HepG2 (cell line): ENCODE results near the gene OR2H1. TPM values are rescaled to one million over a fixed set of nuclear protein-coding genes. Genes with fewer than 3 reads are reported as not detected.

Experiments used
- ATAC-seq: fragments of 200-7000 bp; cut with Tn5 transposase; 3 replicates; pipeline ENCODE4 v1.9.1; 2020; ENCODE audit warnings: mild to moderate bottlenecking, moderate library complexity
- BruUV-seq: library from RNA; stranded (reverse); fragments of 400-500 nt; replicated peaks from 2 replicates; lab custom pipeline; 2021; lab: Mats Ljungman, UMichigan
- CTCF ChIA-PET: fragments of 300-600 bp; formaldehyde crosslinking; extraction: SDS; loops from one replicate; lab custom pipeline; 2021; ENCODE audit warnings: low total read pairs, inconsistent platforms, low intra/inter-chr PET ratio; lab: Yijun Ruan, JAX
- POLR2A ChIA-PET: fragments of 350-600 bp; sonication (Branson Sonifier 250); formaldehyde crosslinking; loops from one replicate; lab custom pipeline; 2020; ENCODE audit warnings: antibody characterized with exemption, inconsistent platforms; lab: Yijun Ruan, JAX
- DNase-seq: peaks from one replicate; pipeline ENCODE4 v3.0.0-alpha.2; 2015; ENCODE audit warnings: low spot score
- FAIRE-seq: peaks from 3 replicates; lab custom pipeline; 2011; peaks lifted over from hg19 to GRCh38; lab: Jason Lieb, UNC
- H2AFZ ChIP-seq: one replicate; pipeline ENCODE4 v1.6.1; 2011; ENCODE audit warnings: low read length, inconsistent platforms
- H3K27ac ChIP-seq: fragments of 300-600 bp; 3 replicates; pipeline ENCODE4 v1.8.0; 2011; ENCODE audit warnings: mixed run types, mild to moderate bottlenecking, mixed read lengths, low read length, inconsistent platforms; ENCODE audit not compliant: insufficient read depth; ENCODE audit errors: extremely low read length
- H3K27me3 ChIP-seq, 2 experiments: fragments of 200-600 bp in 1 of 2; 2 replicates in 1 of 2; 3 replicates in 1 of 2; pipeline versions ENCODE4 v1.6.0 to v1.8.0; 2011; ENCODE audit warnings: low read length in 2 of 2, mild to moderate bottlenecking in 2 of 2, moderate library complexity in 2 of 2, inconsistent platforms in 1 of 2; ENCODE audit not compliant: insufficient read depth in 2 of 2, control insufficient read depth in 1 of 2
- H3K36me3 ChIP-seq, 2 experiments: fragments of 200-600 bp in 1 of 2; replicated peaks in 1 of 2; 2 replicates in 1 of 2; 3 replicates in 1 of 2; pipeline versions ENCODE4 v1.5.1 to v1.8.0; 2011; ENCODE audit warnings: low read length in 2 of 2, inconsistent platforms in 1 of 2; ENCODE audit not compliant: insufficient read depth in 2 of 2, control insufficient read depth in 1 of 2
- H3K4me1 ChIP-seq: 2 replicates; pipeline ENCODE4 v1.5.1; 2012; ENCODE audit warnings: low read length, inconsistent platforms; ENCODE audit not compliant: insufficient read depth
- H3K4me2 ChIP-seq: 2 replicates; pipeline ENCODE4 v1.6.0; 2011; ENCODE audit warnings: low read depth, low read length, inconsistent platforms
- H3K4me3 ChIP-seq, 3 experiments: fragments of 200-600 bp in 1 of 3; sonication (generic), shearing (Covaris generic) in 1 of 3; replicated peaks in 1 of 3; 2 replicates each; pipeline ENCODE4 v1.5.1; 2011 to 2016; ENCODE audit warnings: low read length in 3 of 3, inconsistent platforms in 2 of 3, low read depth in 2 of 3, mild to moderate bottlenecking in 2 of 3, control low read depth in 1 of 3, mixed read lengths in 1 of 3; ENCODE audit not compliant: insufficient read depth in 1 of 3
- H3K79me2 ChIP-seq: one replicate; pipeline ENCODE4 v1.6.1; 2011; ENCODE audit warnings: low read length, inconsistent platforms; ENCODE audit not compliant: insufficient read depth
- H3K9ac ChIP-seq: 2 replicates; pipeline ENCODE4 v1.6.0; 2011; ENCODE audit warnings: mild to moderate bottlenecking, low read depth, low read length, inconsistent platforms; ENCODE audit not compliant: insufficient read depth
- H3K9me3 ChIP-seq: 2 replicates; pipeline ENCODE4 v1.5.1; 2012; ENCODE audit warnings: mild to moderate bottlenecking, low read length
- H4K20me1 ChIP-seq: 2 replicates; pipeline ENCODE4 v1.6.0; 2011; ENCODE audit warnings: inconsistent platforms, mild to moderate bottlenecking, low read length, moderate library complexity; ENCODE audit not compliant: insufficient read depth
- MED1 ChIP-seq: sonication (generic); formaldehyde crosslinking; IDR thresholded peaks from 2 replicates; pipeline ENCODE4 v1.4.0; 2020; ENCODE audit warnings: missing genetic modification reagents
- TAF15 ChIP-seq: fragments of 200-400 bp; formaldehyde crosslinking; IDR thresholded peaks from one replicate; pipeline ENCODE4 v1.6.1; 2018; ENCODE audit warnings: mild to moderate bottlenecking, low read depth, low read length; ENCODE audit not compliant: poor library complexity, severe bottlenecking
- ZNF256 ChIP-seq: sonication (generic); formaldehyde crosslinking; conservative IDR thresholded peaks from 2 replicates; pipeline ENCODE4 v1.4.0; 2020; ENCODE audit warnings: missing genetic modification reagents
- ZNF263 ChIP-seq: sonication (generic); formaldehyde crosslinking; IDR thresholded peaks from 2 replicates; pipeline ENCODE4 v1.4.0; 2020; ENCODE audit warnings: missing genetic modification reagents
- ZNF792 ChIP-seq: IDR thresholded peaks from 2 replicates; pipeline ENCODE4 v1.6.1; 2016
- WGBS: methylation state at CpG from one replicate; pipeline ENCODE4 v1.1.6; 2017; ENCODE audit warnings: low lambda C conversion rate; 5-methylcytosine and 5-hydroxymethylcytosine counted together
- in situ Hi-C: cut with HindIII; loops from 2 replicates; pipeline ENCODE4 v1.10.0; 2017; ENCODE audit warnings: low pct_unique_long_range_greater_than_20kb; ENCODE audit not compliant: extremely low pct_ligation_motif_present
- intact Hi-C: fragments of 100-400 bp; cut with micrococcal nuclease; formaldehyde crosslinking; loops from one replicate; pipeline ENCODE4 v1.10.0; 2022; ENCODE audit not compliant: unreplicated experiment
- polyA plus RNA-seq, 8 experiments: library from polyadenylated mRNA; depleted of rRNA in 3 of 8; stranded (reverse) in 7 of 8; unstranded in 1 of 8; fragments of >200 nt; fragmentation: Illumina TruSeq in 4 of 8; extraction: Trizol in 4 of 8; gene quantifications; 2 replicates each; pipeline versions ENCODE4 v1.2.1 to v1.2.3, GENCODE V29; 2011 to 2016; ENCODE audit warnings: low read depth in 4 of 8, missing spikeins in 1 of 8, mixed read lengths in 1 of 8; ENCODE audit not compliant: insufficient read depth in 1 of 8
- total RNA-seq, 5 experiments: library from RNA; depleted of rRNA; stranded (reverse); fragments of >200 nt; fragmentation: Illumina TruSeq; extraction: Trizol; gene quantifications; 2 replicates each; pipeline ENCODE4 v1.2.3, GENCODE V29; 2016; ENCODE audit warnings: low read depth in 1 of 5
- TF ChIP-seq, protein P1 (sequence below): sonication (generic); formaldehyde crosslinking; IDR thresholded peaks from 2 replicates; pipeline ENCODE4 v1.4.0; 2020; ENCODE audit warnings: missing genetic modification reagents, borderline replicate concordance

The OR2H1 gene
- total and polyA plus RNA-seq, 2 of the 13 experiments (the other 11 are each of a cell fraction or from before 2014, with no cell fraction given): 0.15 TPM; not detected in 1

DNA sequence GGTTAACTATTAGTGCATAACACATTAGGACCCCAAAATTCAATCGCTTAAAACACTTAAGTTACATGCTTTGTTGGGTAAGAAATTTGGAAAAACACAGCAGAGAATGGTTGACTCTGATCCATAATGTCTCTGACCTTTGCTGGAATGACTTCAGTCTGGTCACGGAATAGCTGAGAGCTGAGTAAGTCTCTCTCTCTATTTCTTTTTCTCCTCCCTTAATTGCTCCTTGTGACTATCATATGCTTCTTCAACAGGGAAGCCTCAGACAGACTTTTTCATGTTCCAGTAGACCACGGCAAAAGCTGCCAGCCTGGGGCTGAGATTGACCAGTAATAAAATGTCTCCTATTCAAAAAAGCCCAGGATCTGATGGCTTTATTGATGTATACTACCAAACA is 37.4 kb upstream of the OR2H1 start (continued):
- TF ChIP-seq ZNF263 (CRISPR knock-in tag): no peak

- CTCF ChIA-PET: no interaction called here
- Histone ChIP-seq H3K36me3 (no peaks in the 10 kb centered on the region), H3K27me3 (no peaks in the 10 kb centered on the region), H2AFZ (no peak overlapping the region), H3K4me2 (no peak overlapping the region), H3K9ac (no peak overlapping the region), H3K79me2 (no peaks in the 10 kb centered on the region), H3K4me1 (no peaks in the 10 kb centered on the region), H3K27ac (no peak overlapping the region), H3K9me3 (no peaks in the 10 kb centered on the region), H3K4me3 (no peak overlapping the region), H4K20me1 (no peaks in the 10 kb centered on the region)
- WGBS: 24% methylated on average over 2 of the region's 2 CpGs
- intact Hi-C loops: no loop called here
- TF ChIP-seq TAF15 (no peak), ZNF792 (no peak), ZNF256 (CRISPR knock-in tag) (no peak), MED1 (no peak)
- TF ChIP-seq, protein P1, sequence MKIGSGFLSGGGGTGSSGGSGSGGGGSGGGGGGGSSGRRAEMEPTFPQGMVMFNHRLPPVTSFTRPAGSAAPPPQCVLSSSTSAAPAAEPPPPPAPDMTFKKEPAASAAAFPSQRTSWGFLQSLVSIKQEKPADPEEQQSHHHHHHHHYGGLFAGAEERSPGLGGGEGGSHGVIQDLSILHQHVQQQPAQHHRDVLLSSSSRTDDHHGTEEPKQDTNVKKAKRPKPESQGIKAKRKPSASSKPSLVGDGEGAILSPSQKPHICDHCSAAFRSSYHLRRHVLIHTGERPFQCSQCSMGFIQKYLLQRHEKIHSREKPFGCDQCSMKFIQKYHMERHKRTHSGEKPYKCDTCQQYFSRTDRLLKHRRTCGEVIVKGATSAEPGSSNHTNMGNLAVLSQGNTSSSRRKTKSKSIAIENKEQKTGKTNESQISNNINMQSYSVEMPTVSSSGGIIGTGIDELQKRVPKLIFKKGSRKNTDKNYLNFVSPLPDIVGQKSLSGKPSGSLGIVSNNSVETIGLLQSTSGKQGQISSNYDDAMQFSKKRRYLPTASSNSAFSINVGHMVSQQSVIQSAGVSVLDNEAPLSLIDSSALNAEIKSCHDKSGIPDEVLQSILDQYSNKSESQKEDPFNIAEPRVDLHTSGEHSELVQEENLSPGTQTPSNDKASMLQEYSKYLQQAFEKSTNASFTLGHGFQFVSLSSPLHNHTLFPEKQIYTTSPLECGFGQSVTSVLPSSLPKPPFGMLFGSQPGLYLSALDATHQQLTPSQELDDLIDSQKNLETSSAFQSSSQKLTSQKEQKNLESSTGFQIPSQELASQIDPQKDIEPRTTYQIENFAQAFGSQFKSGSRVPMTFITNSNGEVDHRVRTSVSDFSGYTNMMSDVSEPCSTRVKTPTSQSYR: no peak
- FAIRE-seq (no peak), ATAC-seq (no peak), DNase-seq (no peak)
- in situ Hi-C loops: no loop called here
- POLR2A ChIA-PET: no interaction called here
- BruUV-seq: no TSS peak
Measured at GRCh38 chr6:29424168-29424567, 32.8 kb upstream of the OR2H1 start.
